SK-N-SH (cell line): ENCODE results near the gene PLXNA4. TPM values are rescaled to one million over a fixed set of nuclear protein-coding genes. Genes with fewer than 3 reads are reported as not detected.

Source experiments
- CTCF ChIA-PET: fragments of 300-600, 350-600 bp; formaldehyde crosslinking; extraction: SDS; loops from one replicate; lab custom pipeline; 2021; lab: Yijun Ruan, JAX
- POLR2A ChIA-PET: fragments of 350-600 bp; sonication (Branson Sonifier 250); formaldehyde crosslinking; extraction: SDS; loops from one replicate; lab custom pipeline; 2020; ENCODE audit warnings: antibody characterized with exemption, inconsistent platforms; lab: Yijun Ruan, JAX
- DNase-seq: peaks from one replicate; pipeline ENCODE4 v3.0.0; 2012
- H2AFZ ChIP-seq: fragments of 200-600 bp; sonication (generic); 2 replicates; pipeline ENCODE4 v1.8.1; 2016; ENCODE audit warnings: antibody characterized with exemption, mild to moderate bottlenecking, low read depth
- H3F3A ChIP-seq: fragments of 200-600 bp; sonication (generic); replicated peaks from 2 replicates; pipeline ENCODE3; 2016; ENCODE audit warnings: antibody characterized with exemption, mild to moderate bottlenecking; ENCODE audit not compliant: insufficient read depth
- H3K27ac ChIP-seq, 2 experiments: fragments of 200-500 bp in 1 of 2; fragments of 200-600 bp in 1 of 2; sonication (Bioruptor generic) in 1 of 2; sonication (generic), shearing (Covaris generic) in 1 of 2; 2 replicates each; pipeline versions ENCODE4 v1.5.1 to v1.6.1; 2014 to 2016; ENCODE audit warnings: low read depth in 2 of 2, inconsistent platforms in 1 of 2, low read length in 1 of 2, mild to moderate bottlenecking in 1 of 2, mixed read lengths in 1 of 2
- H3K27me3 ChIP-seq: fragments of 200-600 bp; sonication (generic), shearing (Covaris generic); 2 replicates; pipeline ENCODE4 v1.6.1; 2016; ENCODE audit warnings: mixed run types; ENCODE audit not compliant: insufficient read depth
- H3K36me3 ChIP-seq, 2 experiments: fragments of 200-500 bp in 1 of 2; fragments of 200-600 bp in 1 of 2; sonication (Bioruptor generic) in 1 of 2; sonication (generic) in 1 of 2; replicated peaks in 1 of 2; 2 replicates each; pipeline versions ENCODE3 to v1.5.1; 2014 to 2016; ENCODE audit warnings: low read length in 1 of 2, mild to moderate bottlenecking in 1 of 2; ENCODE audit not compliant: insufficient read depth in 2 of 2, control insufficient read depth in 1 of 2
- H3K4me1 ChIP-seq, 2 experiments: fragments of 200-500 bp in 1 of 2; fragments of 200-600 bp in 1 of 2; sonication (Bioruptor generic) in 1 of 2; sonication (generic), shearing (Covaris generic) in 1 of 2; 2 replicates each; pipeline versions ENCODE4 v1.5.1 to v1.6.1; 2014 to 2016; ENCODE audit warnings: low read depth in 1 of 2, low read length in 1 of 2, mixed run types in 1 of 2; ENCODE audit not compliant: insufficient read depth in 2 of 2, control insufficient read depth in 1 of 2
- H3K4me2 ChIP-seq: fragments of 200-600 bp; sonication (generic), shearing (Covaris generic); 2 replicates; pipeline ENCODE4 v1.6.1; 2017; ENCODE audit warnings: mixed run types
- H3K4me3 ChIP-seq, 2 experiments: fragments of 200-500 bp in 1 of 2; fragments of 200-600 bp in 1 of 2; sonication (Bioruptor generic) in 1 of 2; sonication (generic), shearing (Covaris generic) in 1 of 2; 2 replicates each; pipeline versions ENCODE4 v1.5.1 to v1.8.1; 2014 to 2016; ENCODE audit warnings: low read depth in 2 of 2, inconsistent platforms in 1 of 2, low read length in 1 of 2, mild to moderate bottlenecking in 1 of 2, mixed read lengths in 1 of 2, moderate library complexity in 1 of 2
- H3K79me2 ChIP-seq: fragments of 200-600 bp; sonication (generic); 2 replicates; pipeline ENCODE4 v1.8.1; 2017; ENCODE audit warnings: mild to moderate bottlenecking; ENCODE audit not compliant: insufficient read depth
- H3K9ac ChIP-seq: fragments of 200-600 bp; sonication (generic); 2 replicates; pipeline ENCODE4 v1.6.1; 2017; ENCODE audit warnings: mixed run types
- H3K9me2 ChIP-seq: fragments of 200-600 bp; sonication (generic); 2 replicates; pipeline ENCODE4 v1.6.1; 2017; ENCODE audit warnings: mixed run types
- H3K9me3 ChIP-seq: fragments of 200-600 bp; sonication (generic); 2 replicates; pipeline ENCODE4 v1.6.1; 2017; ENCODE audit warnings: mixed run types, mild to moderate bottlenecking, moderate library complexity
- H4K20me1 ChIP-seq: fragments of 200-600 bp; sonication (generic); 2 replicates; pipeline ENCODE4 v1.6.1; 2017; ENCODE audit warnings: mild to moderate bottlenecking, mixed run types; ENCODE audit not compliant: insufficient read depth
- CTCF ChIP-seq: fragments of 200-600 bp; sonication (generic); IDR thresholded peaks from 2 replicates; pipeline ENCODE4 v1.6.1; 2017; ENCODE audit warnings: antibody characterized with exemption, mild to moderate bottlenecking, moderate library complexity
- EZH2phosphoT487 ChIP-seq: fragments of 200-600 bp; sonication (generic); IDR thresholded peaks from 2 replicates; pipeline ENCODE4 v1.6.1; 2017; ENCODE audit warnings: low read depth, mixed run types, mild to moderate bottlenecking, antibody characterized with exemption, moderate library complexity, borderline replicate concordance
- FOSL2 ChIP-seq: IDR thresholded peaks from 2 replicates; pipeline ENCODE4 v1.4.0; 2012; ENCODE audit warnings: low read depth, mild to moderate bottlenecking, moderate library complexity, borderline replicate concordance
- FOXM1 ChIP-seq: IDR thresholded peaks from 2 replicates; pipeline ENCODE4 v1.4.0; 2012; ENCODE audit warnings: low read depth, mild to moderate bottlenecking
- GATA2 ChIP-seq: sonication (generic); formaldehyde crosslinking; IDR thresholded peaks from 2 replicates; pipeline ENCODE4 v1.5.0; 2020; ENCODE audit warnings: mild to moderate bottlenecking, missing genetic modification reagents
- JUND ChIP-seq: IDR thresholded peaks from 2 replicates; pipeline ENCODE4 v1.4.0; 2012
- MXI1 ChIP-seq: IDR thresholded peaks from 2 replicates; pipeline ENCODE4 v1.6.1; 2012; ENCODE audit warnings: mild to moderate bottlenecking, low read depth, low read length, improper control_type of control experiment
- PBX3 ChIP-seq: IDR thresholded peaks from 2 replicates; pipeline ENCODE4; 2012
- POLR2AphosphoS5 ChIP-seq: IDR thresholded peaks from 2 replicates; pipeline ENCODE4 v1.6.1; 2012; ENCODE audit warnings: low read depth, low read length
- RAD21 ChIP-seq: IDR thresholded peaks from 2 replicates; pipeline ENCODE4 v1.6.1; 2012; ENCODE audit warnings: mild to moderate bottlenecking, low read length
- RCOR1 ChIP-seq: fragments of 150-350 bp; IDR thresholded peaks from 2 replicates; pipeline ENCODE4 v1.6.1; 2017; ENCODE audit warnings: antibody characterized with exemption, low read length
- SIN3A ChIP-seq: IDR thresholded peaks from 2 replicates; pipeline ENCODE4 v1.6.1; 2012; ENCODE audit warnings: low read depth, mild to moderate bottlenecking, low read length, moderate library complexity, borderline replicate concordance
- SMC3 ChIP-seq: IDR thresholded peaks from 2 replicates; pipeline ENCODE4 v1.6.1; 2012; ENCODE audit warnings: low read depth, low read length, improper control_type of control experiment
- TCF12 ChIP-seq: IDR thresholded peaks from 2 replicates; pipeline ENCODE4 v1.4.0; 2012
- TEAD4 ChIP-seq: IDR thresholded peaks from 2 replicates; pipeline ENCODE4 v1.4.0; 2012; ENCODE audit warnings: mild to moderate bottlenecking, borderline replicate concordance; ENCODE audit not compliant: insufficient read depth
- USF1 ChIP-seq: IDR thresholded peaks from 2 replicates; pipeline ENCODE4 v1.4.0; 2012; ENCODE audit warnings: low read depth, borderline replicate concordance
- USF2 ChIP-seq: fragments of 150-350 bp; IDR thresholded peaks from 2 replicates; pipeline ENCODE4 v1.6.1; 2017; ENCODE audit warnings: antibody characterized with exemption, low read length, low read depth, borderline replicate concordance
- ZBTB33 ChIP-seq: IDR thresholded peaks from 2 replicates; pipeline ENCODE4 v1.4.0; 2012; ENCODE audit warnings: low read depth, borderline replicate concordance
- WGBS: methylation state at CpG from one replicate; pipeline ENCODE4 v1.1.6; 2017; ENCODE audit warnings: low lambda C conversion rate; 5-methylcytosine and 5-hydroxymethylcytosine counted together
- polyA plus RNA-seq, 3 experiments: library from polyadenylated mRNA; depleted of rRNA; stranded (reverse); fragments of >200 nt; gene quantifications; 2 replicates each; pipeline ENCODE4 v1.2.3, GENCODE V29; 2012

The PLXNA4 gene
- polyA plus RNA-seq, 1 of the 3 experiments (the other 2 are of a cell fraction), result 2.4 TPM

GRCh38 chr7:132609906-132610520 lies 33.7 kb upstream of the PLXNA4 start:
- POLR2A ChIA-PET, result no interaction called here

More at GRCh38 chr7:132609906-132610520, 33.7 kb upstream of the PLXNA4 start:
- CTCF ChIA-PET, result no interaction called here
- Histone ChIP-seq H4K20me1 (no peaks in the 10 kb centered on the region), H3K27ac (no peak overlapping the region), H3K9me2 (no peaks in the 10 kb centered on the region), H3K9ac (no peak overlapping the region), H3K4me1 (no peaks in the 10 kb centered on the region), H3F3A (no peaks in the 10 kb centered on the region), H3K4me3 (no peak overlapping the region), H3K79me2 (no peaks in the 10 kb centered on the region), H3K9me3 (no peaks in the 10 kb centered on the region), H2AFZ (no peak overlapping the region), H3K4me2 (no peak overlapping the region), H3K27me3 (peaks cover 6% of the 10 kb centered on the region), H3K36me3 (no peaks in the 10 kb centered on the region)
- DNase-seq, result no peak
- no peak for TF ChIP-seq MXI1
- no peak for TF ChIP-seq USF1
- no peak for TF ChIP-seq FOXM1
- no peak for TF ChIP-seq SIN3A
- no peak for TF ChIP-seq POLR2AphosphoS5
- TF ChIP-seq ZBTB33, result no peak
- TF ChIP-seq PBX3, result no peak
- no peak for TF ChIP-seq GATA2 (CRISPR knock-in tag)
- no peak for TF ChIP-seq CTCF
- no peak for TF ChIP-seq JUND
- TF ChIP-seq USF2, result no peak
- TF ChIP-seq SMC3, result no peak
- no peak for TF ChIP-seq TCF12
- no peak for TF ChIP-seq RCOR1
- no peak for TF ChIP-seq TEAD4
- TF ChIP-seq FOSL2, result no peak
- TF ChIP-seq EZH2phosphoT487, result no peak
- no peak for TF ChIP-seq RAD21
- 4% methylated on average over 2 of the region's 2 CpGs for WGBS
